NCI-H2029 treated with DMSO at 0.1 percent for 48 hours (cell line): ENCODE results near the gene A4GNT.
A peak's percentile ranks its signal among the peaks of the same experiment; 100 is the strongest.
"Not testable (repeated sequence)": the region's sequence is repeated elsewhere in the genome, so short reads cannot be mapped to it uniquely, and the experiment has no call there.

Source experiments
- DNase-seq: peaks from one replicate; lab custom pipeline; 2025; lab: John Stamatoyannopoulos, UW

The A4GNT gene

DNA sequence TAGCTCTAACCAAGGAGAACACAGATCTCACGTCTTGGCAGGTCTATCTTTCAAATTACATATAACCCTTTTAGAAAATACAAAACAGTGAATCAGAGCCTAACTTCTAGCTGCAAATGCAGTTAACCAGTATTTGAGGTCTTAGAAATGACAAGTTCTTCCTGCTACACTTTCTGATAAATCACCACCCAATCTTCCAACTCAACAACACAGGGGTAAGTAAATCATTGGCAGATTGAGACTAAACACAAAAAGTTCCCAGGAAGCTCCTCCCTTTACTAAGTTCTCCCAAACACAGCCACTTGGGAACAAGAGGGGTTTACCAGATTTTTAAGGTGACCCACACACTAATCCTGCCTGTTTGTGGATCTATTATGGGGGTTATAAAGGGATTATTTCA is at the start of gene A4GNT:
Gene A4GNT, minus strand, starts transcription at position 152 of the 400 bp plus-strand sequence. CDS start 1,134 bp downstream, outside the sequence.
- no peak for DNase-seq

DNA sequence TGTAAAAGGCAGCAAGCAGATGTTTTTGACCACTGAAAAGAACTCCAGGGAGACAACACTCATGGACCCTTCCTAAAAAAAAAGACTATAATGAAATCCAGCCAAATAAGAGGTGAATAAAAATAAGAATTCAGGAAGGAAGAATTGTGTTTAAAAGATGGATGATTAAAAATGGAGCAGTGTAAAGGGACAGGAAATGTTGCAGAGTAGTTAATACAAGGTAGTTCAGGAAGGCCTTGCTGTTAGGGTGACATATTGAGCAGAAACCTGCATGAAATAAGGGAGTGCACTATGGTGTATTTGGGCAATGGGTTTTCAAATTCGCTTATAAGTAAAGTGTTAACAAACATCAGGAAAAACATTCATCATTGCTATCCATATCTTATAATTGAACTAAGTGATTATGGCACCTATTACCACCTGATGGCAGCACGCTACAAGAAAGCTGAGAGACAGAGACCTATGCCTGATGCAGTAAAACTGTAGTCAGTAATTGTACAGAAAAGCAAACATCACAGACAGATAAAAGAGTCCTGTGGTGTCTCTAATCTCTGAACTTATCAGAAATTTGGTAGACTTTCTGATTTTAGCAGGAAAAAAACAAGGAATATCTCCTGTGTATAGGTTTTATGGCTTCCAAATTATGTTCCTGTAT is 48.3 kb upstream of the A4GNT start:
- DNase-seq = peak; percentile 30

- peak; percentile 85 for DNase-seq
These were observed 42.4 kb upstream of the A4GNT start, which contains the start of gene DBR1 for GRCh38 chr3:138174421-138175131. Gene DBR1, minus strand, starts transcription at chr3:138174921. Its CDS starts 126 bp downstream, at chr3:138174795.

- DNase-seq = no peak
These were observed 41.7 kb upstream of the A4GNT start for GRCh38 chr3:138173769-138174420.

GRCh38 chr3:138172625-138173024 is 40.4 kb upstream of the A4GNT start:
- no peak for DNase-seq

DNA sequence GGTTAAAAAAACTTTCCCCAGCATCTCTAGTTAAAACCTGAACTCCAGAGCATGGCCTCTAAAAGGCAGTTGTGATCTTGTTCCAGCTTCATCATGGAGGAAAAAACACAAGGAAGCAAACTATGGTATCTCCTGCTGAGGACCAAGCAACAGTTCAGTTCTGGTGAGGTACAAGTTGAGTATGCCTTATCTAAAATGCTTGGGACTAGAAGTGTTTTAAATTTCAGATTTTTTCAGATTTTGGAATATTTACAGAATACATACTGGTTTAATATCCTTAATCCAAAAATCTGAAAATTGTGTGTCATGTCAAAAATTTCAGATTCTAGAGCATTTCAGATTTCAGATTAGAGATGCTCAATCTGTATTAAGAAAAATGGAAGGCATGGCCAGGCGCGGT is 32.9 kb upstream of the A4GNT start:
- DNase-seq = no peak

DNA sequence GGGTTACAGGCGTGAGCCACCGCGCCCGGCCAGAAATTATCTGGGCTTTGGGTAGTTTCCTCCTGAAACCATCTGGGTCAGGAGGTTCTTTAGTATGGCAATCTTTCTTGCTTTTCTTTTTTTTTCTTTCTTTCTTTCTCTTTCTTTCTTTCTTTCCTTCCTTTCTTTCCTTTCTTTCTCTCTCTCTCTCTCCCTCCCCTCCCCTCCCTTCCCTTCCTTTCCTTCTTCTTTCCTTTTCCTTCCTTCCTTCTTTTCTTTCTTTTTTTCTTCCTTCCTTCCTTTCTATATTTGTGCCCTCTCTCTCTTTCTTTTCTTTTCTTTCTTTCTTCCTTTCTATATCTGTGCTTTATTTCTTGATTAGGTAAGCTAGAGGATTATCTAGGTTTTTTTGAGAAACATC is 25.6 kb upstream of the A4GNT start:
- no peak for DNase-seq

- DNase-seq = no peak
These were observed 22.3 kb upstream of the A4GNT start for GRCh38 chr3:138154534-138154933.

DNA sequence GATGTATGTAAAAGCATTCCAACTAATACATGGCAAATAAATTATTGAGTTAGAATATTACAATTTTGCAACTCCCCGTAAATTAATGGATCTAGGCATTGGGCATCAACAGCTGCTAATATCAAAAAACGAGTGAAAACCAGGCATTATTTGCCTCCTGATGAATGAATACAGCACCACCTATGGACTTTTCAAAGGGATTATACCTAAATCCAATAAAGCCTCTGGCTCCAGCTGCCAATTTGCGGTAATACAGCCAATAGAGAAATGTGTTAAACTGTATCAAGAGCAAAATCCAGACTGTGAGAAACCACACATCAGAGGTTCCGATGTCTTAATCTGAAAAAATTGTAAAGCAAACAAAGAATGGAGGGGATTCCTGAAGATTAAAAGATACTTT is 16.3 kb upstream of the A4GNT start:
- DNase-seq = no peak

- not testable (repeated sequence) for DNase-seq
These were observed 10.0 kb upstream of the A4GNT start for GRCh38 chr3:138142181-138142580.

DNA sequence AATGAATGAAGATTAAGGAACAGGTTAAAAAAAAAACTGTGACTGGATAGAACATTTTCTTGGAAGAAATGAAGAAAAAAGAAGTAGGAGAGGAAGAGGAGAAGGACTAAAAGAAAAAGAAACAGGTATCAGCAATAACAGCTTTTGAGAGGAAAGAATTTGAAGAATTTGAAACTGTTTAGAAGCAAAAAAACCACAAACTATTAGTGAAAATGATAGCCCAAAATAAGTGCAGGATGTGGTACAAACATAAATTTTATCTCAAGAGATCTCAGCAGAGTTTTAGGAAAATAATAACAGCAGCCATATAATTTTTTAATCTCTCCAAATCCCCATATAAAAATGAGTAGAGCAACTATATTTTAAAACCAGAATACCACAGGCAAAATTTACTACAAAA is 8.8 kb upstream of the A4GNT start:
- no peak for DNase-seq

GRCh38 chr3:138139691-138140090 is 7.5 kb upstream of the A4GNT start:
- DNase-seq = no peak

GRCh38 chr3:138137861-138138260 is 5.7 kb upstream of the A4GNT start:
- no peak for DNase-seq

- DNase-seq = no peak
These were observed 4.0 kb upstream of the A4GNT start for GRCh38 chr3:138136201-138136600.

- no peak for DNase-seq
These were observed 3.6 kb upstream of the A4GNT start for GRCh38 chr3:138135833-138136194.

- DNase-seq = no peak
These were observed 3.1 kb upstream of the A4GNT start for GRCh38 chr3:138135146-138135832.

DNA sequence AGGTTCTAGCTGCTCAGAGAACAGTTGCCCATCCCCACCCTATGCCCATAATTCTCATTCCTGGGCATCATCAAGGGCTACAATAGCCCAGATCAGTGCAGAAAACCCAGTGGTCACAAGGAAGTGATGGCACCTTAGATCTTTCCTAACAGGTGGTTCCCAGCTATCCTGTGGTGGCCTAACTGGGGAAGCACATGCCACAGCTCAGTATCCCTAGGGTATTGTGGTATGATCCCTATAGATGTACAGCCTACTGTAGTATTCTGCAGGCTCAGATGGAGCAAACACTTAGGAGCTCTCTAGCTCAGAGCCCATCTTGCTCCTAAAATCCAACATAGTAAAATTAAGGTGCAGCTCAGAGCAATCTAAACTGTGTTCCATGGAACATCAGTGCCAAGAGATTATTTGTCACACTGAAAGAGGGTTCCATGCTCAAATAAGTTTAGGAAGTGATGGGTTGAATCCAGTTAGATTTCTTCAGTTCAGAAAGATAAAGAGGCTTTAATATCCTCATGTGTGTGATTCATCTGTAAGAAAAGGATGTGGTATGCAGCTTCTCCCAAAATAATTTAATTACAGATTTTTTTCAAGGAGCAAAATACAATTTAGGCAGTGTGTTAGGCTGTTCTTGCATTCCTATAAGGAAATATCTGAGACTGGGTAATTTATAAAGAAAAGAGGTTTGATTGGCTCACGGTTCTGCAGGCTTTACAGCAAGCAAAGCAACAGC is 4.4 kb downstream of the A4GNT start:
- no peak for DNase-seq

GRCh38 chr3:138125548-138126221 is 6.5 kb downstream of the A4GNT start:
- no peak for DNase-seq

DNA sequence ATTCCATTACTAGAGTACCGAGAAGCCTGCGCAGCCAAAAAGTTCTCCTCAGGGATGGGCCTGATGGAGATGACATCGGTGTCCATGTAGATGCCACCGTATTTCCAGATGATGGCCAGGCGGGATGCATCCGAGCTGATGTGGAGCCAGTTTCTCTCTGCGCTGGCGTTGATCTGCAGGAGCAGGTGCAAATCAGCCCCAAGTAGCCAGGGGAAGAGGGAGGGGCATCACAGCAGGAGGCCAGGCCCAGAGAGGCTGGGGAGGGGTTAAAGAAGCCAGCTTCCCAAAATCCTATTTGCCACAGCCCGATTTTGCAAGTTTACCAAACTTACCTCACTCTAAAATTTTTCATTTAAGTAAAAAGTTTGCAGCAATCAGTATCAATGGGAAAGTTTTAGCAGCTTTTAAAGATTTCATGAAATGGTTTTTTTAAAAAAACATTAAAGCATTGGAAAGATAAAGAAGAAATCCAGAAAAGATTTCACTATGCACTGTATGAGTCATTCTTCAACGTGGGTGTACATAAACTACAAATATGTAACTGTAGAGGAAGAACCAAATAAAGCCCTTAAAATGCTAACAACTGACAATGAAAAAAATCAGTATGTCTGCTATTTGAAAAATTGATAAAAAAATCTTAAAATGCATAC is 7.4 kb downstream of the A4GNT start:
- DNase-seq = no peak

DNA sequence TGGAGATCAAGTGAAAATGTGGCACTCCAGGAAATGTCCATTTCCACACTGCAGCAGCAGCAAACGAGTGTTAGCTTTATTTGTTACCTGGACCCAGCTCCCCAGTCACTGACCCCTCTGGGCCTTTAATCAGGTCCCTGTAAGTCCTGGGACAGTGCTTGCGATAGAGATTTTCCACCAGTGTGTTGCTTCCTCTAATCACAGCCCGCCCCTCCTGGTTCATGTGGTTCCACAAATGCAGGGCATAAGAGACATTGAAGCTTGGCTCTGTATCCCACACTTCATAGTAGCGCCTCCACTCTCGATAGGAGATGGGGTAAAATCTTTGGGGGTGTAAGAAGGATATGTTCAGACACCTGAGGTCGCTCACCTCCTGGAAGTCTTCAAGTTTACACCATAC is 8.0 kb downstream of the A4GNT start:
- DNase-seq = no peak

GRCh38 chr3:138119423-138119766 is 12.8 kb downstream of the A4GNT start:
- no peak for DNase-seq
